WTC11 (cell line): ENCODE data around the gene BCO1. TPM values are rescaled to one million over a fixed set of nuclear protein-coding genes. Genes with fewer than 3 reads are reported as not detected.

ENCODE experiments used
- ATAC-seq: fragments of 200-7000 bp; cut with Tn5 transposase; 2 replicates; pipeline ENCODE4 v1.10.0; 2021; ENCODE audit warnings: mild to moderate bottlenecking, moderate library complexity
- CTCF ChIA-PET: fragments of 300-600 bp; sonication (Branson Sonifier 250); formaldehyde crosslinking; loops from one replicate; lab custom pipeline; 2021; ENCODE audit warnings: antibody characterized with exemption; lab: Charles Lee
- POLR2A ChIA-PET: fragments of 350-600 bp; sonication (Branson Sonifier 250); formaldehyde crosslinking; loops from one replicate; lab custom pipeline; 2021; ENCODE audit warnings: antibody characterized with exemption; lab: Charles Lee
- DNase-seq: peaks from one replicate; pipeline ENCODE4 v3.0.0; 2021; ENCODE audit warnings: low spot score
- H3K27ac Mint-ChIP-seq: 2 replicates; pipeline ENCODE4 v1.8.0; 2021; ENCODE audit warnings: mixed read lengths
- H3K27me3 Mint-ChIP-seq: 2 replicates; pipeline ENCODE4 v1.8.0; 2021; ENCODE audit warnings: low read depth, mild to moderate bottlenecking, moderate library complexity, mixed read lengths
- H3K36me3 Mint-ChIP-seq: 2 replicates; pipeline ENCODE4 v1.8.0; 2021; ENCODE audit warnings: mixed read lengths
- H3K4me1 Mint-ChIP-seq: 2 replicates; pipeline ENCODE4 v1.8.0; 2022; ENCODE audit warnings: mixed read lengths
- H3K4me3 Mint-ChIP-seq: 2 replicates; pipeline ENCODE4 v1.8.0; 2021; ENCODE audit warnings: mild to moderate bottlenecking, moderate library complexity, mixed read lengths
- H3K9me3 Mint-ChIP-seq: 2 replicates; pipeline ENCODE4 v1.8.0; 2021; ENCODE audit warnings: mixed read lengths
- ATF1 ChIP-seq: sonication (generic); formaldehyde crosslinking; IDR thresholded peaks from 2 replicates; pipeline ENCODE4 v1.8.1; 2023; ENCODE audit warnings: mild to moderate bottlenecking, moderate library complexity, missing genetic modification reagents
- CBFB ChIP-seq: sonication (generic); formaldehyde crosslinking; IDR thresholded peaks from 2 replicates; pipeline ENCODE4 v1.8.1; 2022; ENCODE audit warnings: mild to moderate bottlenecking, low read depth, missing genetic modification reagents
- ETV6 ChIP-seq: sonication (generic); formaldehyde crosslinking; IDR thresholded peaks from 2 replicates; pipeline ENCODE4 v1.8.1; 2022; ENCODE audit warnings: mild to moderate bottlenecking, missing genetic modification reagents
- IRF2 ChIP-seq: sonication (generic); formaldehyde crosslinking; IDR thresholded peaks from 2 replicates; pipeline ENCODE4 v1.8.0; 2022; ENCODE audit warnings: low read depth, missing genetic modification reagents, borderline replicate concordance
- SMAD4 ChIP-seq: sonication (generic); formaldehyde crosslinking; IDR thresholded peaks from 2 replicates; pipeline ENCODE4 v1.8.0; 2022; ENCODE audit warnings: mild to moderate bottlenecking, missing genetic modification reagents
- ZNF263 ChIP-seq: sonication (generic); formaldehyde crosslinking; IDR thresholded peaks from 2 replicates; pipeline ENCODE4 v1.8.1; 2022; ENCODE audit warnings: low read depth, mild to moderate bottlenecking, moderate library complexity, missing genetic modification reagents
- ZNF396 ChIP-seq: fragments of 250-450 bp; sonication (Bioruptor Pico); IDR thresholded peaks from 2 replicates; pipeline ENCODE4 v1.8.0; 2021; ENCODE audit warnings: mild to moderate bottlenecking, moderate library complexity, borderline replicate concordance
- total RNA-seq: library from RNA; stranded (reverse); gene quantifications from 3 replicates; pipeline ENCODE4 v1.2.3, GENCODE V29; 2021
- TF ChIP-seq, protein P1 (sequence below): fragments of 250-450 bp; sonication (Bioruptor Pico); IDR thresholded peaks from 2 replicates; pipeline ENCODE4 v1.9.0; 2021; ENCODE audit warnings: mild to moderate bottlenecking, borderline replicate concordance
- TF ChIP-seq, protein P2 (sequence below): sonication (generic); formaldehyde crosslinking; IDR thresholded peaks from 2 replicates; pipeline ENCODE4 v1.8.0; 2022; ENCODE audit warnings: mild to moderate bottlenecking, missing genetic modification reagents
- TF ChIP-seq, protein P3 (sequence below): fragments of 200-600 bp; IDR thresholded peaks from 2 replicates; pipeline ENCODE4 v1.8.0; 2022; ENCODE audit warnings: antibody characterized with exemption
- TF ChIP-seq, protein P4 (sequence below): sonication (generic); formaldehyde crosslinking; IDR thresholded peaks from 2 replicates; pipeline ENCODE4 v1.8.0; 2022; ENCODE audit warnings: mild to moderate bottlenecking, missing genetic modification reagents
- TF ChIP-seq, protein P5 (sequence below): sonication (generic); formaldehyde crosslinking; IDR thresholded peaks from 2 replicates; pipeline ENCODE4 v1.8.1; 2023; ENCODE audit warnings: mild to moderate bottlenecking, missing genetic modification reagents, borderline replicate concordance
- TF ChIP-seq, protein P6 (sequence below): sonication (generic); formaldehyde crosslinking; IDR thresholded peaks from 2 replicates; pipeline ENCODE4 v1.8.1; 2022; ENCODE audit warnings: low read depth, mild to moderate bottlenecking, moderate library complexity, missing genetic modification reagents, borderline replicate concordance
- TF ChIP-seq, protein P7 (sequence below): fragments of 250-450 bp; sonication (Bioruptor Pico); IDR thresholded peaks from 2 replicates; pipeline ENCODE4 v1.9.0; 2021; ENCODE audit warnings: mild to moderate bottlenecking
- TF ChIP-seq, protein P8 (sequence below): sonication (generic); formaldehyde crosslinking; IDR thresholded peaks from 2 replicates; pipeline ENCODE4 v1.8.1; 2023; ENCODE audit warnings: mild to moderate bottlenecking, missing genetic modification reagents
- TF ChIP-seq, protein P9 (sequence below): fragments of 250-450 bp; sonication (Bioruptor Pico); IDR thresholded peaks from 2 replicates; pipeline ENCODE4 v1.9.0; 2021; ENCODE audit warnings: moderate library complexity, mild to moderate bottlenecking, inconsistent platforms, borderline replicate concordance

BCO1 gene
- total RNA-seq, 1 experiment from 2014 or later = 0.15 TPM

DNA sequence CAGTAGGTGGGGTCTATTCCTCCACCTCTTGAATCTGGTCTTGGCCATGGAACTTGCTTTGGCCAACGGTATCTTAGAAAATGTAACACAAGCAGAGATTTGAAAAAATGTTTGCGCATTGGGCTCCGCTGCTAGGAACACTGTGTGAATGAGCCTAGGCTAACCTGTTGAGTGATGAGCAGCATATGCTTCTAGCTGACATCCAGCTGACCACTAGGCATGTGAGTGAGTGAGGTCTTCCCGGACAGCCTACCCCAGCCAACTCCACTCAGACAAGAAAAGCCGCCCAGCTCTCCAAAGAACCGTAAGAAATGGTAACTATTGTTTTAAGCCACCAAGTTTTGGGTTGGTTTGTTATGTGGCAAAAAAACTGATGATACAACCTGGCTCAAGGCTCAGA, 31.4 kb upstream of the BCO1 start (continued):
- TF ChIP-seq ZNF263 (no peak), ZNF396 (CRISPR knock-in tag) (no peak), SMAD4 (no peak)
- TF ChIP-seq, protein P1, sequence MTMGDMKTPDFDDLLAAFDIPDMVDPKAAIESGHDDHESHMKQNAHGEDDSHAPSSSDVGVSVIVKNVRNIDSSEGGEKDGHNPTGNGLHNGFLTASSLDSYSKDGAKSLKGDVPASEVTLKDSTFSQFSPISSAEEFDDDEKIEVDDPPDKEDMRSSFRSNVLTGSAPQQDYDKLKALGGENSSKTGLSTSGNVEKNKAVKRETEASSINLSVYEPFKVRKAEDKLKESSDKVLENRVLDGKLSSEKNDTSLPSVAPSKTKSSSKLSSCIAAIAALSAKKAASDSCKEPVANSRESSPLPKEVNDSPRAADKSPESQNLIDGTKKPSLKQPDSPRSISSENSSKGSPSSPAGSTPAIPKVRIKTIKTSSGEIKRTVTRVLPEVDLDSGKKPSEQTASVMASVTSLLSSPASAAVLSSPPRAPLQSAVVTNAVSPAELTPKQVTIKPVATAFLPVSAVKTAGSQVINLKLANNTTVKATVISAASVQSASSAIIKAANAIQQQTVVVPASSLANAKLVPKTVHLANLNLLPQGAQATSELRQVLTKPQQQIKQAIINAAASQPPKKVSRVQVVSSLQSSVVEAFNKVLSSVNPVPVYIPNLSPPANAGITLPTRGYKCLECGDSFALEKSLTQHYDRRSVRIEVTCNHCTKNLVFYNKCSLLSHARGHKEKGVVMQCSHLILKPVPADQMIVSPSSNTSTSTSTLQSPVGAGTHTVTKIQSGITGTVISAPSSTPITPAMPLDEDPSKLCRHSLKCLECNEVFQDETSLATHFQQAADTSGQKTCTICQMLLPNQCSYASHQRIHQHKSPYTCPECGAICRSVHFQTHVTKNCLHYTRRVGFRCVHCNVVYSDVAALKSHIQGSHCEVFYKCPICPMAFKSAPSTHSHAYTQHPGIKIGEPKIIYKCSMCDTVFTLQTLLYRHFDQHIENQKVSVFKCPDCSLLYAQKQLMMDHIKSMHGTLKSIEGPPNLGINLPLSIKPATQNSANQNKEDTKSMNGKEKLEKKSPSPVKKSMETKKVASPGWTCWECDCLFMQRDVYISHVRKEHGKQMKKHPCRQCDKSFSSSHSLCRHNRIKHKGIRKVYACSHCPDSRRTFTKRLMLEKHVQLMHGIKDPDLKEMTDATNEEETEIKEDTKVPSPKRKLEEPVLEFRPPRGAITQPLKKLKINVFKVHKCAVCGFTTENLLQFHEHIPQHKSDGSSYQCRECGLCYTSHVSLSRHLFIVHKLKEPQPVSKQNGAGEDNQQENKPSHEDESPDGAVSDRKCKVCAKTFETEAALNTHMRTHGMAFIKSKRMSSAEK = no peak
- TF ChIP-seq, protein P2, sequence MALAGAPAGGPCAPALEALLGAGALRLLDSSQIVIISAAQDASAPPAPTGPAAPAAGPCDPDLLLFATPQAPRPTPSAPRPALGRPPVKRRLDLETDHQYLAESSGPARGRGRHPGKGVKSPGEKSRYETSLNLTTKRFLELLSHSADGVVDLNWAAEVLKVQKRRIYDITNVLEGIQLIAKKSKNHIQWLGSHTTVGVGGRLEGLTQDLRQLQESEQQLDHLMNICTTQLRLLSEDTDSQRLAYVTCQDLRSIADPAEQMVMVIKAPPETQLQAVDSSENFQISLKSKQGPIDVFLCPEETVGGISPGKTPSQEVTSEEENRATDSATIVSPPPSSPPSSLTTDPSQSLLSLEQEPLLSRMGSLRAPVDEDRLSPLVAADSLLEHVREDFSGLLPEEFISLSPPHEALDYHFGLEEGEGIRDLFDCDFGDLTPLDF (CRISPR knock-in tag) = no peak
- TF ChIP-seq, protein P3, sequence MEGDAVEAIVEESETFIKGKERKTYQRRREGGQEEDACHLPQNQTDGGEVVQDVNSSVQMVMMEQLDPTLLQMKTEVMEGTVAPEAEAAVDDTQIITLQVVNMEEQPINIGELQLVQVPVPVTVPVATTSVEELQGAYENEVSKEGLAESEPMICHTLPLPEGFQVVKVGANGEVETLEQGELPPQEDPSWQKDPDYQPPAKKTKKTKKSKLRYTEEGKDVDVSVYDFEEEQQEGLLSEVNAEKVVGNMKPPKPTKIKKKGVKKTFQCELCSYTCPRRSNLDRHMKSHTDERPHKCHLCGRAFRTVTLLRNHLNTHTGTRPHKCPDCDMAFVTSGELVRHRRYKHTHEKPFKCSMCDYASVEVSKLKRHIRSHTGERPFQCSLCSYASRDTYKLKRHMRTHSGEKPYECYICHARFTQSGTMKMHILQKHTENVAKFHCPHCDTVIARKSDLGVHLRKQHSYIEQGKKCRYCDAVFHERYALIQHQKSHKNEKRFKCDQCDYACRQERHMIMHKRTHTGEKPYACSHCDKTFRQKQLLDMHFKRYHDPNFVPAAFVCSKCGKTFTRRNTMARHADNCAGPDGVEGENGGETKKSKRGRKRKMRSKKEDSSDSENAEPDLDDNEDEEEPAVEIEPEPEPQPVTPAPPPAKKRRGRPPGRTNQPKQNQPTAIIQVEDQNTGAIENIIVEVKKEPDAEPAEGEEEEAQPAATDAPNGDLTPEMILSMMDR = no peak
- TF ChIP-seq, protein P4, sequence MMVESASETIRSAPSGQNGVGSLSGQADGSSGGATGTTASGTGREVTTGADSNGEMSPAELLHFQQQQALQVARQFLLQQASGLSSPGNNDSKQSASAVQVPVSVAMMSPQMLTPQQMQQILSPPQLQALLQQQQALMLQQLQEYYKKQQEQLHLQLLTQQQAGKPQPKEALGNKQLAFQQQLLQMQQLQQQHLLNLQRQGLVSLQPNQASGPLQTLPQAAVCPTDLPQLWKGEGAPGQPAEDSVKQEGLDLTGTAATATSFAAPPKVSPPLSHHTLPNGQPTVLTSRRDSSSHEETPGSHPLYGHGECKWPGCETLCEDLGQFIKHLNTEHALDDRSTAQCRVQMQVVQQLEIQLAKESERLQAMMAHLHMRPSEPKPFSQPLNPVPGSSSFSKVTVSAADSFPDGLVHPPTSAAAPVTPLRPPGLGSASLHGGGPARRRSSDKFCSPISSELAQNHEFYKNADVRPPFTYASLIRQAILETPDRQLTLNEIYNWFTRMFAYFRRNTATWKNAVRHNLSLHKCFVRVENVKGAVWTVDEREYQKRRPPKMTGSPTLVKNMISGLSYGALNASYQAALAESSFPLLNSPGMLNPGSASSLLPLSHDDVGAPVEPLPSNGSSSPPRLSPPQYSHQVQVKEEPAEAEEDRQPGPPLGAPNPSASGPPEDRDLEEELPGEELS = no peak
- TF ChIP-seq, protein P5, sequence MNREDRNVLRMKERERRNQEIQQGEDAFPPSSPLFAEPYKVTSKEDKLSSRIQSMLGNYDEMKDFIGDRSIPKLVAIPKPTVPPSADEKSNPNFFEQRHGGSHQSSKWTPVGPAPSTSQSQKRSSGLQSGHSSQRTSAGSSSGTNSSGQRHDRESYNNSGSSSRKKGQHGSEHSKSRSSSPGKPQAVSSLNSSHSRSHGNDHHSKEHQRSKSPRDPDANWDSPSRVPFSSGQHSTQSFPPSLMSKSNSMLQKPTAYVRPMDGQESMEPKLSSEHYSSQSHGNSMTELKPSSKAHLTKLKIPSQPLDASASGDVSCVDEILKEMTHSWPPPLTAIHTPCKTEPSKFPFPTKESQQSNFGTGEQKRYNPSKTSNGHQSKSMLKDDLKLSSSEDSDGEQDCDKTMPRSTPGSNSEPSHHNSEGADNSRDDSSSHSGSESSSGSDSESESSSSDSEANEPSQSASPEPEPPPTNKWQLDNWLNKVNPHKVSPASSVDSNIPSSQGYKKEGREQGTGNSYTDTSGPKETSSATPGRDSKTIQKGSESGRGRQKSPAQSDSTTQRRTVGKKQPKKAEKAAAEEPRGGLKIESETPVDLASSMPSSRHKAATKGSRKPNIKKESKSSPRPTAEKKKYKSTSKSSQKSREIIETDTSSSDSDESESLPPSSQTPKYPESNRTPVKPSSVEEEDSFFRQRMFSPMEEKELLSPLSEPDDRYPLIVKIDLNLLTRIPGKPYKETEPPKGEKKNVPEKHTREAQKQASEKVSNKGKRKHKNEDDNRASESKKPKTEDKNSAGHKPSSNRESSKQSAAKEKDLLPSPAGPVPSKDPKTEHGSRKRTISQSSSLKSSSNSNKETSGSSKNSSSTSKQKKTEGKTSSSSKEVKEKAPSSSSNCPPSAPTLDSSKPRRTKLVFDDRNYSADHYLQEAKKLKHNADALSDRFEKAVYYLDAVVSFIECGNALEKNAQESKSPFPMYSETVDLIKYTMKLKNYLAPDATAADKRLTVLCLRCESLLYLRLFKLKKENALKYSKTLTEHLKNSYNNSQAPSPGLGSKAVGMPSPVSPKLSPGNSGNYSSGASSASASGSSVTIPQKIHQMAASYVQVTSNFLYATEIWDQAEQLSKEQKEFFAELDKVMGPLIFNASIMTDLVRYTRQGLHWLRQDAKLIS (CRISPR knock-in tag) = no peak
- TF ChIP-seq, all 79 proteins: peak for 0

DNA sequence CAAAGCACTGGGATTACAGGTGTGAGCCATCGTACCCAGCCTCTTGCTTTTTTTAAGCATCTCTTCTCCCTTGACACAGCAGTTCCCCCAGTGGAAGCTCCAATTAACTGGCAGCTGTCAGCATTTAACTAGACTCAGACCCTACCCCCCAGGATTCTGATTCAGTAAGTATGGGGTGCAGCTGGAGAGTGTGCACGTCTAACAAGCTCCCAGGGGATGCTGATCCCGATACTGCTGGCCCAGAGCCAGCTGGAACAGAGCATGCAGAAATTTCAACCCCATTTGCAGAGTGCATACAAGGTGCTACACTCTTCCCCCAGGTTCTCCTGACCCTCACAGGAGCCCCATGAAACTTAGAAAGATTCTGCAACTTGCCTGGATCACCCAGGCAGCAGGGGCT, 27.7 kb upstream of the BCO1 start:
- Mint-ChIP-seq H3K27ac (no peak overlapping the region), H3K4me1 (no peaks in the 10 kb centered on the region), H3K4me3 (no peak overlapping the region), H3K9me3 (no peaks in the 10 kb centered on the region), H3K27me3 (no peaks in the 10 kb centered on the region), H3K36me3 (no peaks in the 10 kb centered on the region)
- ATAC-seq (no peak), DNase-seq (no peak)
- TF ChIP-seq, protein P6, sequence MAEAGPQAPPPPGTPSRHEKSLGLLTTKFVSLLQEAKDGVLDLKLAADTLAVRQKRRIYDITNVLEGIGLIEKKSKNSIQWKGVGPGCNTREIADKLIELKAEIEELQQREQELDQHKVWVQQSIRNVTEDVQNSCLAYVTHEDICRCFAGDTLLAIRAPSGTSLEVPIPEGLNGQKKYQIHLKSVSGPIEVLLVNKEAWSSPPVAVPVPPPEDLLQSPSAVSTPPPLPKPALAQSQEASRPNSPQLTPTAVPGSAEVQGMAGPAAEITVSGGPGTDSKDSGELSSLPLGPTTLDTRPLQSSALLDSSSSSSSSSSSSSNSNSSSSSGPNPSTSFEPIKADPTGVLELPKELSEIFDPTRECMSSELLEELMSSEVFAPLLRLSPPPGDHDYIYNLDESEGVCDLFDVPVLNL = no peak
- no peak for TF ChIP-seq ZNF396 (CRISPR knock-in tag)
- TF ChIP-seq ETV6 (CRISPR knock-in tag) = no peak
- TF ChIP-seq CBFB (CRISPR knock-in tag) = no peak
- TF ChIP-seq, protein P7, sequence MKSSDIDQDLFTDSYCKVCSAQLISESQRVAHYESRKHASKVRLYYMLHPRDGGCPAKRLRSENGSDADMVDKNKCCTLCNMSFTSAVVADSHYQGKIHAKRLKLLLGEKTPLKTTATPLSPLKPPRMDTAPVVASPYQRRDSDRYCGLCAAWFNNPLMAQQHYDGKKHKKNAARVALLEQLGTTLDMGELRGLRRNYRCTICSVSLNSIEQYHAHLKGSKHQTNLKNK (CRISPR knock-in tag) = no peak
- TF ChIP-seq, protein P8, sequence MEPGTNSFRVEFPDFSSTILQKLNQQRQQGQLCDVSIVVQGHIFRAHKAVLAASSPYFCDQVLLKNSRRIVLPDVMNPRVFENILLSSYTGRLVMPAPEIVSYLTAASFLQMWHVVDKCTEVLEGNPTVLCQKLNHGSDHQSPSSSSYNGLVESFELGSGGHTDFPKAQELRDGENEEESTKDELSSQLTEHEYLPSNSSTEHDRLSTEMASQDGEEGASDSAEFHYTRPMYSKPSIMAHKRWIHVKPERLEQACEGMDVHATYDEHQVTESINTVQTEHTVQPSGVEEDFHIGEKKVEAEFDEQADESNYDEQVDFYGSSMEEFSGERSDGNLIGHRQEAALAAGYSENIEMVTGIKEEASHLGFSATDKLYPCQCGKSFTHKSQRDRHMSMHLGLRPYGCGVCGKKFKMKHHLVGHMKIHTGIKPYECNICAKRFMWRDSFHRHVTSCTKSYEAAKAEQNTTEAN (CRISPR knock-in tag) = no peak
- TF ChIP-seq, protein P9, sequence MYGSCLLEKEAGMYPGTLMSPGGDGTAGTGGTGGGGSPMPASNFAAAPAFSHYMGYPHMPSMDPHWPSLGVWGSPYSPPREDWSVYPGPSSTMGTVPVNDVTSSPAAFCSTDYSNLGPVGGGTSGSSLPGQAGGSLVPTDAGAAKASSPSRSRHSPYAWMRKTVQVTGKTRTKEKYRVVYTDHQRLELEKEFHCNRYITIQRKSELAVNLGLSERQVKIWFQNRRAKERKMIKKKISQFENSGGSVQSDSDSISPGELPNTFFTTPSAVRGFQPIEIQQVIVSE = no peak
- no peak for TF ChIP-seq IRF2
- no peak for TF ChIP-seq ATF1
- CTCF ChIA-PET = no interaction called here
- POLR2A ChIA-PET = no interaction called here
